Thoracic aorta (tissue), 2 donors: ENCODE results near the gene NUB1. TPM values are rescaled to one million over a fixed set of nuclear protein-coding genes. Genes with fewer than 3 reads are reported as not detected.

Experiments used
- ATAC-seq: fragments of 150-250 bp; one replicate; pipeline ENCODE4 v1.8.0; 2017; ENCODE audit warnings: low read depth; ENCODE audit not compliant: insufficient number of reproducible peaks, low FRiP score
- DNase-seq: peaks from one replicate; pipeline ENCODE4 v3.0.0-alpha.2; 2020; ENCODE audit warnings: low spot score
- H3K27ac ChIP-seq, 2 donors: fragments of 200-600 bp; sonication (generic); 1 replicate in 1 of 2; 2 replicates in 1 of 2; pipeline ENCODE4 v1.5.1; 2016; ENCODE audit warnings: mild to moderate bottlenecking in 2 of 2, moderate library complexity in 2 of 2
- H3K27me3 ChIP-seq: fragments of 200-600 bp; sonication (generic); replicated peaks from 2 replicates; pipeline ENCODE4 v1.6.0; 2016; ENCODE audit warnings: mild to moderate bottlenecking; ENCODE audit not compliant: insufficient read depth
- H3K36me3 ChIP-seq: fragments of 200-600 bp; sonication (generic); one replicate; pipeline ENCODE4 v1.5.1; 2016
- H3K4me1 ChIP-seq, 2 donors: fragments of 200-600 bp; sonication (generic); 1 replicate in 1 of 2; 2 replicates in 1 of 2; pipeline versions ENCODE4 v1.5.1 to v1.6.0; 2016; ENCODE audit warnings: low read depth in 2 of 2, mild to moderate bottlenecking in 1 of 2; ENCODE audit not compliant: control insufficient read depth in 1 of 2
- H3K4me3 ChIP-seq: fragments of 200-600 bp; sonication (generic); 2 replicates; pipeline ENCODE4 v1.5.1; 2016; ENCODE audit warnings: mild to moderate bottlenecking
- H3K9me3 ChIP-seq: fragments of 200-600 bp; sonication (generic); 2 replicates; pipeline ENCODE4 v1.5.1; 2016
- CTCF ChIP-seq: fragments of 200-600 bp; sonication (generic); IDR thresholded peaks from one replicate; pipeline ENCODE4 v1.5.1; 2019; ENCODE audit warnings: antibody characterized with exemption
- total RNA-seq, 2 donors: library from RNA; depleted of rRNA; stranded (reverse); fragments of >200 nt; gene quantifications; one replicate each; pipeline versions ENCODE4 v1.1.0 to v1.2.3, GENCODE V29; 2016

Gene NUB1
- total RNA-seq, 2 donors from 2014 or later = 51.0 to 53.4 TPM

- Histone ChIP-seq H3K36me3 (no peaks in the 10 kb centered on the region), H3K27me3 (no peaks in the 10 kb centered on the region), H3K27ac (no peak overlapping the region), H3K4me1 (peaks cover 11 to 15% of the 10 kb centered on the region in 2 donors), H3K4me3 (no peak overlapping the region), H3K9me3 (no peaks in the 10 kb centered on the region)
- DNase-seq = no peak
- no peak for TF ChIP-seq CTCF
- ATAC-seq = no peak
Observed at GRCh38 chr7:151399305-151399601, 57.6 kb downstream of the NUB1 start.

- no peak for TF ChIP-seq CTCF
- H3K9me3 ChIP-seq = no peaks in the 10 kb centered on the region
- H3K27me3 ChIP-seq = no peaks in the 10 kb centered on the region
- no peak for DNase-seq
- H3K4me3 ChIP-seq = no peak overlapping the region
- H3K4me1 ChIP-seq = peaks cover 18 to 21% of the 10 kb centered on the region in 2 donors
- no peaks in the 10 kb centered on the region for H3K36me3 ChIP-seq
- H3K27ac ChIP-seq = no peak overlapping the region
- no peak for ATAC-seq
Observed at GRCh38 chr7:151399906-151400305, 58.3 kb downstream of the NUB1 start.

GRCh38 chr7:151400626-151401315 is 59.2 kb downstream of the NUB1 start:
- ATAC-seq = no peak
- Histone ChIP-seq H3K4me3 (no peak overlapping the region), H3K36me3 (no peaks in the 10 kb centered on the region), H3K27me3 (no peaks in the 10 kb centered on the region), H3K9me3 (no peaks in the 10 kb centered on the region), H3K27ac (no peak overlapping the region), H3K4me1 (peaks cover 18 to 27% of the 10 kb centered on the region in 2 donors)
- DNase-seq = no peak
- TF ChIP-seq CTCF = no peak

- Histone ChIP-seq H3K4me1 (peaks cover 18 to 27% of the 10 kb centered on the region in 2 donors), H3K36me3 (no peaks in the 10 kb centered on the region), H3K27ac (no peak overlapping the region), H3K27me3 (no peaks in the 10 kb centered on the region), H3K4me3 (no peak overlapping the region), H3K9me3 (no peaks in the 10 kb centered on the region)
- DNase-seq (no peak), ATAC-seq (no peak)
- TF ChIP-seq CTCF = no peak
Observed at GRCh38 chr7:151402029-151402835, 60.6 kb downstream of the NUB1 start.

- DNase-seq (no peak), ATAC-seq (no peak)
- H3K36me3 ChIP-seq = no peaks in the 10 kb centered on the region
- no peak overlapping the region for H3K4me3 ChIP-seq
- peaks cover 18 to 31% of the 10 kb centered on the region in 2 donors for H3K4me1 ChIP-seq
- peaks cover 5% of the 10 kb centered on the region for H3K27me3 ChIP-seq
- H3K27ac ChIP-seq = peak overlapping the region; percentile 39 to 42
- H3K9me3 ChIP-seq = no peaks in the 10 kb centered on the region
- TF ChIP-seq CTCF = no peak
Observed at GRCh38 chr7:151403764-151404163, 62.2 kb downstream of the NUB1 start.
